ENCODE results near the gene PGM1. TPM values are rescaled to one million over a fixed set of nuclear protein-coding genes. Genes with fewer than 3 reads are reported as not detected.

The PGM1 gene
- total and polyA plus RNA-seq, 2 of the 4 experiments (the other 2 are of a cell fraction): 42.6 to 94.5 TPM

DNA sequence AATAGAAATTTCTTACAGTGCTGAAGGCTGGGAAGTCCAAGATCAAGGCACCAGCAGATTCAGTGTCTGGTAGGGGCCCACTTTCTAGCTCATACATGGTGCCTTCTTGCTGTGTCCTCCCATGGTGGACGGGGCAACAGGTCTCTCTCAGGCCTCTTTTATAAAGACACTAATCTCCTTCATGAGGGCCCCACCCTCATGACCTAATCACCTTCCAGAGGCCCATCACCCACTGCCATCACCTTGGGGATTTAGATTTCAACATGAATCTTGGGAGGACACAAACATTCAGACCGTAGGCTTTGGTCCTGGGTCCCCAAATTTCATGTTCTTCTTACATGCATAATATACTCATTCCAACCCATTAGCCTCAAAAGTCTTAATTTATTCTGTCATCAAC, 71.5 kb downstream of the PGM1 start:
- H3K4me3 ChIP-seq (ENCODE audit: insufficient read depth, low read depth, low read length): no peak overlapping the region
- dilution Hi-C loops (cut with HindIII; ENCODE audit: low sequenced_read_pairs, unreplicated experiment): no loop called here
- ATAC-seq (ENCODE audit: low read depth) (no peak), DNase-seq (no peak)
- H3K36me3 ChIP-seq (ENCODE audit: control insufficient read depth, insufficient read depth, low read length): peaks cover 2% of the 10 kb centered on the region
- no peak overlapping the region for H2BK20ac ChIP-seq (ENCODE audit: low read depth, low read length)
- H3K14ac ChIP-seq (replicated peaks; ENCODE audit: low read depth, low read length): no peak overlapping the region
- intact Hi-C loops (cut with micrococcal nuclease): no loop called here
- no peaks in the 10 kb centered on the region for H4K20me1 ChIP-seq (ENCODE audit: insufficient read depth, low read length)
- no peak overlapping the region for H2AK9ac ChIP-seq (replicated peaks; ENCODE audit: low read depth, low read length, poor library complexity)
- TF ChIP-seq RAD21 (IDR thresholded peaks at IDR 0.05; ENCODE audit: low read length) (no peak), MAFK (IDR thresholded peaks at IDR 0.05; ENCODE audit: low read depth, low read length) (no peak), SMC3 (IDR thresholded peaks at IDR 0.05; ENCODE audit: low read depth, low read length) (no peak), RFX5 (IDR thresholded peaks at IDR 0.05; ENCODE audit: low read depth, low read length) (no peak), MAZ (IDR thresholded peaks at IDR 0.05; ENCODE audit: borderline replicate concordance, low read depth, low read length) (no peak), MXI1 (IDR thresholded peaks at IDR 0.05; ENCODE audit: borderline replicate concordance, low read depth, low read length) (no peak), BHLHE40 (IDR thresholded peaks at IDR 0.05; ENCODE audit: low read depth, low read length) (no peak), NFE2L2 (IDR thresholded peaks at IDR 0.05; ENCODE audit: low read depth, low read length) (no peak), CHD1 (IDR thresholded peaks at IDR 0.05; ENCODE audit: low read depth, low read length) (no peak), RCOR1 (IDR thresholded peaks at IDR 0.05; ENCODE audit: insufficient replicate concordance, low read length) (no peak), CEBPB (IDR thresholded peaks at IDR 0.05; ENCODE audit: low read depth, low read length) (no peak)
- TF ChIP-seq, protein P1, sequence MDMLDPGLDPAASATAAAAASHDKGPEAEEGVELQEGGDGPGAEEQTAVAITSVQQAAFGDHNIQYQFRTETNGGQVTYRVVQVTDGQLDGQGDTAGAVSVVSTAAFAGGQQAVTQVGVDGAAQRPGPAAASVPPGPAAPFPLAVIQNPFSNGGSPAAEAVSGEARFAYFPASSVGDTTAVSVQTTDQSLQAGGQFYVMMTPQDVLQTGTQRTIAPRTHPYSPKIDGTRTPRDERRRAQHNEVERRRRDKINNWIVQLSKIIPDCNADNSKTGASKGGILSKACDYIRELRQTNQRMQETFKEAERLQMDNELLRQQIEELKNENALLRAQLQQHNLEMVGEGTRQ (IDR thresholded peaks at IDR 0.05; ENCODE audit: low read depth, low read length): no peak
- TF ChIP-seq, protein P2, sequence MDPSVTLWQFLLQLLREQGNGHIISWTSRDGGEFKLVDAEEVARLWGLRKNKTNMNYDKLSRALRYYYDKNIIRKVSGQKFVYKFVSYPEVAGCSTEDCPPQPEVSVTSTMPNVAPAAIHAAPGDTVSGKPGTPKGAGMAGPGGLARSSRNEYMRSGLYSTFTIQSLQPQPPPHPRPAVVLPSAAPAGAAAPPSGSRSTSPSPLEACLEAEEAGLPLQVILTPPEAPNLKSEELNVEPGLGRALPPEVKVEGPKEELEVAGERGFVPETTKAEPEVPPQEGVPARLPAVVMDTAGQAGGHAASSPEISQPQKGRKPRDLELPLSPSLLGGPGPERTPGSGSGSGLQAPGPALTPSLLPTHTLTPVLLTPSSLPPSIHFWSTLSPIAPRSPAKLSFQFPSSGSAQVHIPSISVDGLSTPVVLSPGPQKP (IDR thresholded peaks at IDR 0.05; ENCODE audit: borderline replicate concordance, low read depth, low read length): no peak
- no peak overlapping the region for H3K4me2 ChIP-seq (ENCODE audit: low read depth, low read length)
- ChIA-PET POLR2A (ENCODE audit: unreplicated experiment) (no interaction called here), CTCF (interaction anchor here (2.3 kb wide), 1 partner anchor 10 kb away, joined by 8 read pairs; no protein-coding TSS in a partner anchor)
- H3K9me3 ChIP-seq (ENCODE audit: control insufficient read depth, insufficient read depth, low read length): peaks cover 2% of the 10 kb centered on the region; the same call in 1 of the 2 replicates
- no CpG with 5 or more reads among the region's 2 CpGs for WGBS, 2 experiments (ENCODE audit: extremely low coverage in 2 of 2, insufficient read length in 1 of 2)
- H3K4me1 ChIP-seq (ENCODE audit: control insufficient read depth, insufficient read depth, low read length): peaks cover 16% of the 10 kb centered on the region
- H3K27ac ChIP-seq (ENCODE audit: insufficient read depth, low read length): no peak overlapping the region
- H4K91ac ChIP-seq (ENCODE audit: insufficient read depth, low read depth, low read length): no peak overlapping the region
- no peak overlapping the region for H3K18ac ChIP-seq (ENCODE audit: low read depth, low read length)
- H3K23ac ChIP-seq (ENCODE audit: low read depth, low read length): no peak overlapping the region
- in situ Hi-C loops (cut with MboI; ENCODE audit: low sequenced_read_pairs): no loop called here
- no TSS peak for BruUV-seq (replicated peaks)
- H3K56ac ChIP-seq (ENCODE audit: extremely low read depth, insufficient read depth, low read length): no peak overlapping the region
- H2BK5ac ChIP-seq (ENCODE audit: low read depth, low read length, poor library complexity, severe bottlenecking): no peak overlapping the region
- H3K9me1 ChIP-seq (ENCODE audit: insufficient read depth, low read length): peaks cover 10% of the 10 kb centered on the region
- no peak overlapping the region for H4K8ac ChIP-seq (ENCODE audit: low read depth in 2 of 2, low read length in 2 of 2)
- no peaks in the 10 kb centered on the region for H3K27me3 ChIP-seq (ENCODE audit: control insufficient read depth, insufficient read depth, low read length)
- H3K9ac ChIP-seq (ENCODE audit: low read depth, low read length): no peak overlapping the region
- no peak overlapping the region for H4K5ac ChIP-seq (ENCODE audit: low read depth, low read length)
- H3K4ac ChIP-seq (ENCODE audit: low read depth, low read length): no peak overlapping the region
- H2AK5ac ChIP-seq (ENCODE audit: low read depth, low read length): no peak overlapping the region
- no peak overlapping the region for H2BK15ac ChIP-seq (ENCODE audit: low read depth, low read length)
- H2BK120ac ChIP-seq (ENCODE audit: low read depth, low read length): no peak overlapping the region
- no peaks in the 10 kb centered on the region for H3K79me1 ChIP-seq (ENCODE audit: low read depth in 1 of 2, low read length in 2 of 2)
- H2AFZ ChIP-seq (replicated peaks; ENCODE audit: low read length, poor library complexity): no peak overlapping the region

Data from IMR-90 (cell line).